WTC11 (cell line): ENCODE measurements around the gene CYGB. TPM values are rescaled to one million over a fixed set of nuclear protein-coding genes. Genes with fewer than 3 reads are reported as not detected.
"Not testable (repeated sequence)": the region's sequence is repeated elsewhere in the genome, so short reads cannot be mapped to it uniquely, and the experiment has no call there.

Experiments used
- ATAC-seq: fragments of 200-7000 bp; cut with Tn5 transposase; 2 replicates; pipeline ENCODE4 v1.10.0; 2021; ENCODE audit warnings: mild to moderate bottlenecking, moderate library complexity
- CTCF ChIA-PET: fragments of 300-600 bp; sonication (Branson Sonifier 250); formaldehyde crosslinking; loops from one replicate; lab custom pipeline; 2021; ENCODE audit warnings: antibody characterized with exemption; lab: Charles Lee
- POLR2A ChIA-PET: fragments of 350-600 bp; sonication (Branson Sonifier 250); formaldehyde crosslinking; loops from one replicate; lab custom pipeline; 2021; ENCODE audit warnings: antibody characterized with exemption; lab: Charles Lee
- DNase-seq: peaks from one replicate; pipeline ENCODE4 v3.0.0; 2021; ENCODE audit warnings: low spot score
- H3K27ac Mint-ChIP-seq: 2 replicates; pipeline ENCODE4 v1.8.0; 2021; ENCODE audit warnings: mixed read lengths
- H3K27me3 Mint-ChIP-seq: 2 replicates; pipeline ENCODE4 v1.8.0; 2021; ENCODE audit warnings: low read depth, mild to moderate bottlenecking, moderate library complexity, mixed read lengths
- H3K36me3 Mint-ChIP-seq: 2 replicates; pipeline ENCODE4 v1.8.0; 2021; ENCODE audit warnings: mixed read lengths
- H3K4me1 Mint-ChIP-seq: 2 replicates; pipeline ENCODE4 v1.8.0; 2022; ENCODE audit warnings: mixed read lengths
- H3K4me3 Mint-ChIP-seq: 2 replicates; pipeline ENCODE4 v1.8.0; 2021; ENCODE audit warnings: mild to moderate bottlenecking, moderate library complexity, mixed read lengths
- H3K9me3 Mint-ChIP-seq: 2 replicates; pipeline ENCODE4 v1.8.0; 2021; ENCODE audit warnings: mixed read lengths
- FOXK1 ChIP-seq: sonication (generic); formaldehyde crosslinking; IDR thresholded peaks from 2 replicates; pipeline ENCODE4 v1.8.0; 2022; ENCODE audit warnings: mild to moderate bottlenecking, moderate library complexity, missing genetic modification reagents
- GABPB1 ChIP-seq: sonication (generic); formaldehyde crosslinking; IDR thresholded peaks from 2 replicates; pipeline ENCODE4 v1.8.1; 2023; ENCODE audit warnings: mild to moderate bottlenecking, missing genetic modification reagents
- IRF2 ChIP-seq: sonication (generic); formaldehyde crosslinking; IDR thresholded peaks from 2 replicates; pipeline ENCODE4 v1.8.0; 2022; ENCODE audit warnings: low read depth, missing genetic modification reagents, borderline replicate concordance
- NFE2L1 ChIP-seq: sonication (generic); formaldehyde crosslinking; IDR thresholded peaks from 2 replicates; pipeline ENCODE4 v1.8.1; 2023; ENCODE audit warnings: missing genetic modification reagents
- TEAD1 ChIP-seq: sonication (generic); formaldehyde crosslinking; IDR thresholded peaks from 2 replicates; pipeline ENCODE4 v1.8.0; 2022; ENCODE audit warnings: mild to moderate bottlenecking, missing genetic modification reagents
- TP53 ChIP-seq: sonication (generic); formaldehyde crosslinking; IDR thresholded peaks from 2 replicates; pipeline ENCODE4 v1.8.1; 2023; ENCODE audit warnings: mild to moderate bottlenecking, missing genetic modification reagents
- total RNA-seq: library from RNA; stranded (reverse); gene quantifications from 3 replicates; pipeline ENCODE4 v1.2.3, GENCODE V29; 2021
- TF ChIP-seq, protein P1 (sequence below): sonication (generic); formaldehyde crosslinking; conservative IDR thresholded peaks from 2 replicates; pipeline ENCODE4 v1.8.1; 2023; ENCODE audit warnings: mild to moderate bottlenecking, low read depth, missing genetic modification reagents, moderate library complexity
- TF ChIP-seq, protein P2 (sequence below): sonication (generic); formaldehyde crosslinking; IDR thresholded peaks from 2 replicates; pipeline ENCODE4 v1.8.1; 2022; ENCODE audit warnings: mild to moderate bottlenecking, missing genetic modification reagents, moderate library complexity, borderline replicate concordance
- TF ChIP-seq, protein P3 (sequence below): sonication (generic); formaldehyde crosslinking; IDR thresholded peaks from 2 replicates; pipeline ENCODE4 v1.8.0; 2022; ENCODE audit warnings: missing genetic modification reagents

CYGB gene
- total RNA-seq, 1 experiment from 2014 or later = 3.6 TPM

GRCh38 chr17:76528528-76529223 is 8.8 kb downstream of the CYGB start (continued):
- TF ChIP-seq, protein P1, sequence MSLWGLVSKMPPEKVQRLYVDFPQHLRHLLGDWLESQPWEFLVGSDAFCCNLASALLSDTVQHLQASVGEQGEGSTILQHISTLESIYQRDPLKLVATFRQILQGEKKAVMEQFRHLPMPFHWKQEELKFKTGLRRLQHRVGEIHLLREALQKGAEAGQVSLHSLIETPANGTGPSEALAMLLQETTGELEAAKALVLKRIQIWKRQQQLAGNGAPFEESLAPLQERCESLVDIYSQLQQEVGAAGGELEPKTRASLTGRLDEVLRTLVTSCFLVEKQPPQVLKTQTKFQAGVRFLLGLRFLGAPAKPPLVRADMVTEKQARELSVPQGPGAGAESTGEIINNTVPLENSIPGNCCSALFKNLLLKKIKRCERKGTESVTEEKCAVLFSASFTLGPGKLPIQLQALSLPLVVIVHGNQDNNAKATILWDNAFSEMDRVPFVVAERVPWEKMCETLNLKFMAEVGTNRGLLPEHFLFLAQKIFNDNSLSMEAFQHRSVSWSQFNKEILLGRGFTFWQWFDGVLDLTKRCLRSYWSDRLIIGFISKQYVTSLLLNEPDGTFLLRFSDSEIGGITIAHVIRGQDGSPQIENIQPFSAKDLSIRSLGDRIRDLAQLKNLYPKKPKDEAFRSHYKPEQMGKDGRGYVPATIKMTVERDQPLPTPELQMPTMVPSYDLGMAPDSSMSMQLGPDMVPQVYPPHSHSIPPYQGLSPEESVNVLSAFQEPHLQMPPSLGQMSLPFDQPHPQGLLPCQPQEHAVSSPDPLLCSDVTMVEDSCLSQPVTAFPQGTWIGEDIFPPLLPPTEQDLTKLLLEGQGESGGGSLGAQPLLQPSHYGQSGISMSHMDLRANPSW (CRISPR knock-in tag) = no peak
- TF ChIP-seq TEAD1 (CRISPR knock-in tag) (no peak), IRF2 (CRISPR knock-in tag) (no peak), GABPB1 (CRISPR knock-in tag) (no peak)
- TF ChIP-seq, all 79 proteins: peak for 0

GRCh38 chr17:76528156-76528527 is 9.4 kb downstream of the CYGB start:
- CTCF ChIA-PET = interaction anchor here (0.8 to 2.9 kb wide), 26 partner anchors 8 to 180 kb away, joined by 3 to 23 read pairs (median 4); partner anchors contain the start of genes CYGB and PRCD
- TF ChIP-seq, protein P2, sequence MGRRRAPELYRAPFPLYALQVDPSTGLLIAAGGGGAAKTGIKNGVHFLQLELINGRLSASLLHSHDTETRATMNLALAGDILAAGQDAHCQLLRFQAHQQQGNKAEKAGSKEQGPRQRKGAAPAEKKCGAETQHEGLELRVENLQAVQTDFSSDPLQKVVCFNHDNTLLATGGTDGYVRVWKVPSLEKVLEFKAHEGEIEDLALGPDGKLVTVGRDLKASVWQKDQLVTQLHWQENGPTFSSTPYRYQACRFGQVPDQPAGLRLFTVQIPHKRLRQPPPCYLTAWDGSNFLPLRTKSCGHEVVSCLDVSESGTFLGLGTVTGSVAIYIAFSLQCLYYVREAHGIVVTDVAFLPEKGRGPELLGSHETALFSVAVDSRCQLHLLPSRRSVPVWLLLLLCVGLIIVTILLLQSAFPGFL (CRISPR knock-in tag) = no peak
- H3K4me1 Mint-ChIP-seq = peaks cover 24% of the 10 kb centered on the region
- peaks cover 16% of the 10 kb centered on the region for H3K27me3 Mint-ChIP-seq
- ATAC-seq (no peak), DNase-seq (no peak)
- no peaks in the 10 kb centered on the region for H3K36me3 Mint-ChIP-seq
- H3K9me3 Mint-ChIP-seq = no peaks in the 10 kb centered on the region
- H3K4me3 Mint-ChIP-seq = no peak overlapping the region
- POLR2A ChIA-PET = no interaction called here
- no peak overlapping the region for H3K27ac Mint-ChIP-seq

- Mint-ChIP-seq H3K4me1 (peaks cover 27% of the 10 kb centered on the region), H3K27ac (no peak overlapping the region), H3K4me3 (no peak overlapping the region), H3K9me3 (no peaks in the 10 kb centered on the region), H3K27me3 (peaks cover 19% of the 10 kb centered on the region), H3K36me3 (no peaks in the 10 kb centered on the region)
- ChIA-PET CTCF (interaction anchor here (0.8 to 2.9 kb wide), 25 partner anchors 8 to 180 kb away, joined by 3 to 23 read pairs (median 4); partner anchors contain the start of genes CYGB and PRCD), POLR2A (no interaction called here)
- peak; percentile 64 for DNase-seq
- peak; percentile 29; the same call in 1 of the 2 replicates for TF ChIP-seq GABPB1 (CRISPR knock-in tag)
- TF ChIP-seq TP53 (CRISPR knock-in tag) = no peak
- TF ChIP-seq, protein P3, sequence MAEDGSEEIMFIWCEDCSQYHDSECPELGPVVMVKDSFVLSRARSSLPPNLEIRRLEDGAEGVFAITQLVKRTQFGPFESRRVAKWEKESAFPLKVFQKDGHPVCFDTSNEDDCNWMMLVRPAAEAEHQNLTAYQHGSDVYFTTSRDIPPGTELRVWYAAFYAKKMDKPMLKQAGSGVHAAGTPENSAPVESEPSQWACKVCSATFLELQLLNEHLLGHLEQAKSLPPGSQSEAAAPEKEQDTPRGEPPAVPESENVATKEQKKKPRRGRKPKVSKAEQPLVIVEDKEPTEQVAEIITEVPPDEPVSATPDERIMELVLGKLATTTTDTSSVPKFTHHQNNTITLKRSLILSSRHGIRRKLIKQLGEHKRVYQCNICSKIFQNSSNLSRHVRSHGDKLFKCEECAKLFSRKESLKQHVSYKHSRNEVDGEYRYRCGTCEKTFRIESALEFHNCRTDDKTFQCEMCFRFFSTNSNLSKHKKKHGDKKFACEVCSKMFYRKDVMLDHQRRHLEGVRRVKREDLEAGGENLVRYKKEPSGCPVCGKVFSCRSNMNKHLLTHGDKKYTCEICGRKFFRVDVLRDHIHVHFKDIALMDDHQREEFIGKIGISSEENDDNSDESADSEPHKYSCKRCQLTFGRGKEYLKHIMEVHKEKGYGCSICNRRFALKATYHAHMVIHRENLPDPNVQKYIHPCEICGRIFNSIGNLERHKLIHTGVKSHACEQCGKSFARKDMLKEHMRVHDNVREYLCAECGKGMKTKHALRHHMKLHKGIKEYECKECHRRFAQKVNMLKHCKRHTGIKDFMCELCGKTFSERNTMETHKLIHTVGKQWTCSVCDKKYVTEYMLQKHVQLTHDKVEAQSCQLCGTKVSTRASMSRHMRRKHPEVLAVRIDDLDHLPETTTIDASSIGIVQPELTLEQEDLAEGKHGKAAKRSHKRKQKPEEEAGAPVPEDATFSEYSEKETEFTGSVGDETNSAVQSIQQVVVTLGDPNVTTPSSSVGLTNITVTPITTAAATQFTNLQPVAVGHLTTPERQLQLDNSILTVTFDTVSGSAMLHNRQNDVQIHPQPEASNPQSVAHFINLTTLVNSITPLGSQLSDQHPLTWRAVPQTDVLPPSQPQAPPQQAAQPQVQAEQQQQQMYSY (CRISPR knock-in tag) = 0 out of 2 replicates have a peak, but pooled peaks have one; percentile 26
- no peak for TF ChIP-seq FOXK1 (CRISPR knock-in tag)
- TF ChIP-seq NFE2L1 (CRISPR knock-in tag) = no peak
- ATAC-seq = peak; percentile 68
Observed at GRCh38 chr17:76527430-76528111, 9.9 kb downstream of the CYGB start.

DNA sequence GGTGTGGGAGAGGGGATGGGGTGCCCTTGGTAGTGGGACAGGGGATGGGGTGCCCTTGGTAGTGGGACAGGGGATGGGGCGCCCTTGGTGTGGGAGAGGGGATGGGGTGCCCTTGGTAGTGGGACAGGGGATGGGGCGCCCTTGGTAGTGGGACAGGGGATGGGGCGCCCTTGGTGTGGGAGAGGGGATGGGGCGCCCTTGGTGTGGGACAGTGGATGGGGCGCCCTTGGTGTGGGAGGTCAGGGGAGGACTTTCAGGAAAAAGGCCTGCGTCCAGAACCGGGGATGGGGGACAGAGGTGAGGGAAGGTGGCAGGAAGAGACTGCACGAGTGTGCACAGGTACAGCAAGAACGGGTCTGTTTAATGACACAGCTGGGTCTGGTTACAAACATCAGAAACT is 10.5 kb downstream of the CYGB start:
- CTCF ChIA-PET = interaction anchor here (0.8 to 2.9 kb wide), 14 partner anchors 10 to 164 kb away, joined by 3 to 23 read pairs (median 8); partner anchors contain the start of genes CYGB and PRCD
- H3K9me3 Mint-ChIP-seq, ATAC-seq, H3K4me3 Mint-ChIP-seq, POLR2A ChIA-PET, H3K36me3 Mint-ChIP-seq, DNase-seq, H3K27ac Mint-ChIP-seq: not testable (repeated sequence)
- Mint-ChIP-seq H3K4me1 (peaks cover 27% of the 10 kb centered on the region), H3K27me3 (peaks cover 19% of the 10 kb centered on the region)

- not testable (repeated sequence) for H3K9me3 Mint-ChIP-seq, H3K27ac Mint-ChIP-seq, H3K4me3 Mint-ChIP-seq, ATAC-seq, DNase-seq, H3K36me3 Mint-ChIP-seq
- ChIA-PET POLR2A (interaction anchor here (0.7 kb wide), 1 partner anchor 116 kb away, joined by 4 read pairs; no protein-coding TSS in a partner anchor), CTCF (interaction anchor here (0.7 to 4.6 kb wide), 8 partner anchors 12 to 156 kb away, joined by 3 to 123 read pairs (median 8); partner anchors contain the start of genes CYGB and PRCD)
- peaks cover 20% of the 10 kb centered on the region for H3K27me3 Mint-ChIP-seq
- H3K4me1 Mint-ChIP-seq = peaks cover 27% of the 10 kb centered on the region
Observed at GRCh38 chr17:76525513-76525833, 12.0 kb downstream of the CYGB start.
